IMR-90 (cell line): Measurements from ENCODE around the gene CDHR3. TPM values are rescaled to one million over a fixed set of nuclear protein-coding genes. Genes with fewer than 3 reads are reported as not detected.

Source experiments
- ATAC-seq: fragments of 200-7000 bp; cut with Tn5 transposase; 2 replicates; pipeline ENCODE4 v1.9.1; 2020; ENCODE audit warnings: low read depth, mild to moderate bottlenecking, moderate library complexity
- BruUV-seq: library from RNA; stranded (reverse); fragments of 400-500 nt; replicated peaks from 2 replicates; lab custom pipeline; 2021; lab: Mats Ljungman, UMichigan
- CTCF ChIA-PET: fragments of 300-600 bp; formaldehyde crosslinking; extraction: SDS; loops from one replicate; lab custom pipeline; 2021; ENCODE audit warnings: antibody characterized with exemption; lab: Yijun Ruan, JAX
- POLR2A ChIA-PET: fragments of 300-600 bp; sonication (Branson Sonifier 250); formaldehyde crosslinking; loops from one replicate; lab custom pipeline; 2022; ENCODE audit warnings: antibody characterized with exemption; ENCODE audit not compliant: unreplicated experiment; lab: Charles Lee
- DNase-seq: peaks from one replicate; pipeline ENCODE4 v3.0.0; 2013
- H2AFZ ChIP-seq: replicated peaks from 2 replicates; pipeline ENCODE3; 2013; ENCODE audit warnings: low read length, mild to moderate bottlenecking; ENCODE audit not compliant: poor library complexity
- H2AK5ac ChIP-seq: 2 replicates; pipeline ENCODE4 v1.6.1; 2013; ENCODE audit warnings: low read depth, low read length, inconsistent platforms
- H2AK9ac ChIP-seq: replicated peaks from 2 replicates; pipeline ENCODE3; 2013; ENCODE audit warnings: mild to moderate bottlenecking, low read depth, low read length, moderate library complexity; ENCODE audit not compliant: poor library complexity
- H2BK120ac ChIP-seq: 2 replicates; pipeline ENCODE4 v1.6.1; 2013; ENCODE audit warnings: low read depth, low read length, inconsistent platforms
- H2BK15ac ChIP-seq: 3 replicates; pipeline ENCODE4 v1.6.1; 2013; ENCODE audit warnings: low read depth, low read length, inconsistent platforms
- H2BK20ac ChIP-seq: 2 replicates; pipeline ENCODE4 v1.6.1; 2013; ENCODE audit warnings: low read depth, mild to moderate bottlenecking, inconsistent platforms, low read length, moderate library complexity
- H2BK5ac ChIP-seq: 2 replicates; pipeline ENCODE4 v1.6.1; 2013; ENCODE audit warnings: mild to moderate bottlenecking, low read depth, low read length, inconsistent platforms; ENCODE audit not compliant: poor library complexity, severe bottlenecking
- H3K14ac ChIP-seq: replicated peaks from 2 replicates; pipeline ENCODE4 v1.6.1; 2013; ENCODE audit warnings: low read depth, low read length, inconsistent platforms
- H3K18ac ChIP-seq: 2 replicates; pipeline ENCODE4 v1.6.1; 2013; ENCODE audit warnings: low read depth, low read length, control low read depth
- H3K23ac ChIP-seq: 2 replicates; pipeline ENCODE4 v1.6.1; 2013; ENCODE audit warnings: low read depth, low read length, inconsistent platforms
- H3K27ac ChIP-seq: 2 replicates; pipeline ENCODE4 v1.5.1; 2013; ENCODE audit warnings: mild to moderate bottlenecking, control low read depth, low read length; ENCODE audit not compliant: insufficient read depth
- H3K27me3 ChIP-seq: 2 replicates; pipeline ENCODE4 v1.6.1; 2013; ENCODE audit warnings: low read length; ENCODE audit not compliant: control insufficient read depth, insufficient read depth
- H3K36me3 ChIP-seq: 2 replicates; pipeline ENCODE4 v1.6.1; 2013; ENCODE audit warnings: low read length, mixed read lengths; ENCODE audit not compliant: control insufficient read depth, insufficient read depth
- H3K4ac ChIP-seq: 2 replicates; pipeline ENCODE4 v1.6.1; 2013; ENCODE audit warnings: low read depth, low read length, inconsistent platforms
- H3K4me1 ChIP-seq: 2 replicates; pipeline ENCODE4 v1.6.1; 2013; ENCODE audit warnings: low read length, mixed read lengths; ENCODE audit not compliant: control insufficient read depth, insufficient read depth
- H3K4me2 ChIP-seq: 2 replicates; pipeline ENCODE4 v1.6.1; 2013; ENCODE audit warnings: low read depth, mild to moderate bottlenecking, control low read depth, low read length, moderate library complexity
- H3K4me3 ChIP-seq: 2 replicates; pipeline ENCODE4 v1.5.1; 2013; ENCODE audit warnings: low read depth, mild to moderate bottlenecking, control low read depth, low read length, moderate library complexity; ENCODE audit not compliant: insufficient read depth
- H3K56ac ChIP-seq: 2 replicates; pipeline ENCODE4 v1.6.1; 2013; ENCODE audit warnings: low read length, inconsistent platforms; ENCODE audit not compliant: insufficient read depth; ENCODE audit errors: extremely low read depth
- H3K79me1 ChIP-seq, 2 experiments: 2 replicates each; pipeline ENCODE4 v1.6.1; 2013; ENCODE audit warnings: low read length in 2 of 2, inconsistent platforms in 1 of 2, low read depth in 1 of 2
- H3K9ac ChIP-seq: 2 replicates; pipeline ENCODE4 v1.6.1; 2013; ENCODE audit warnings: low read depth, low read length, control low read depth
- H3K9me1 ChIP-seq: 2 replicates; pipeline ENCODE4 v1.6.1; 2013; ENCODE audit warnings: low read length, inconsistent platforms; ENCODE audit not compliant: insufficient read depth
- H3K9me3 ChIP-seq: 2 replicates; pipeline ENCODE4 v1.6.1; 2013; ENCODE audit warnings: low read length; ENCODE audit not compliant: control insufficient read depth, insufficient read depth
- H4K20me1 ChIP-seq: 2 replicates; pipeline ENCODE4 v1.6.1; 2013; ENCODE audit warnings: low read length, inconsistent platforms; ENCODE audit not compliant: insufficient read depth
- H4K5ac ChIP-seq: 2 replicates; pipeline ENCODE4 v1.6.1; 2013; ENCODE audit warnings: mild to moderate bottlenecking, low read depth, low read length, control low read depth
- H4K8ac ChIP-seq, 2 experiments: 2 replicates each; pipeline ENCODE4 v1.6.1; 2013; ENCODE audit warnings: low read depth in 2 of 2, low read length in 2 of 2, control low read depth in 1 of 2, inconsistent platforms in 1 of 2
- H4K91ac ChIP-seq: 2 replicates; pipeline ENCODE4 v1.6.1; 2013; ENCODE audit warnings: low read depth, low read length, inconsistent platforms; ENCODE audit not compliant: insufficient read depth
- NFE2L2 ChIP-seq: fragments of 150-350 bp; IDR thresholded peaks from 2 replicates; pipeline ENCODE4 v1.6.1; 2016; ENCODE audit warnings: low read depth, mild to moderate bottlenecking, low read length
- SMC3 ChIP-seq: fragments of 150-350 bp; IDR thresholded peaks from 2 replicates; pipeline ENCODE4 v1.6.1; 2016; ENCODE audit warnings: low read depth, mild to moderate bottlenecking, antibody characterized with exemption, low read length, moderate library complexity
- WGBS, 2 experiments: methylation state at CpG; one replicate each; pipeline versions ENCODE4 v1.1.5 to v1.1.7; 2013; ENCODE audit warnings: missing lambda C conversion rate in 2 of 2; ENCODE audit not compliant: insufficient read length in 1 of 2; ENCODE audit errors: extremely low coverage in 2 of 2; 5-methylcytosine and 5-hydroxymethylcytosine counted together
- dilution Hi-C: fragments of 300-500 bp; cut with HindIII; formaldehyde crosslinking; loops from one replicate; pipeline ENCODE4 v1.14.3; 2018; ENCODE audit warnings: low sequenced_read_pairs; ENCODE audit not compliant: unreplicated experiment
- in situ Hi-C: fragments of 300-500 bp; cut with MboI; formaldehyde crosslinking; loops from 3 replicates; pipeline ENCODE4 v1.14.3; 2019; ENCODE audit warnings: low sequenced_read_pairs, inconsistent platforms, mixed read lengths
- intact Hi-C: fragments of 100-400 bp; cut with micrococcal nuclease; formaldehyde crosslinking; loops from 2 replicates; pipeline ENCODE4 v1.10.0; 2022
- polyA plus RNA-seq, 3 experiments: library from polyadenylated mRNA; depleted of rRNA; stranded (reverse); fragments of >200 nt; gene quantifications; 2 replicates each; pipeline ENCODE4 v1.2.3, GENCODE V29; 2012; ENCODE audit warnings: low replicate concordance in 1 of 3
- total RNA-seq: library from RNA; depleted of rRNA; stranded (reverse); fragments of >200 nt; gene quantifications from 2 replicates; pipeline ENCODE4 v1.2.3, GENCODE V29; 2012
- TF ChIP-seq, protein P1 (sequence below): conservative IDR thresholded peaks from 2 replicates; pipeline ENCODE4 v1.5.1; 2012; ENCODE audit warnings: mild to moderate bottlenecking, low read depth, low read length, improper control_type of control experiment

Gene CDHR3
- total and polyA plus RNA-seq, 2 of the 4 experiments (the other 2 are of a cell fraction) = 0.96 to 1.6 TPM

- no peaks in the 10 kb centered on the region for H3K36me3 ChIP-seq
- H4K91ac ChIP-seq = 0 out of 2 replicates have a peak overlapping the region, but pooled peaks have one; percentile 13
- no peak overlapping the region for H3K56ac ChIP-seq
- no peak overlapping the region for H2AK5ac ChIP-seq
- in situ Hi-C loops = no loop called here
- peaks cover 18% of the 10 kb centered on the region for H3K9me1 ChIP-seq
- BruUV-seq = no TSS peak
- peak overlapping the region; percentile 31 for H2AK9ac ChIP-seq
- 0 out of 4 replicates have a peak overlapping the region, but pooled peaks of 1 of the 2 experiments have one; percentile 3 for H4K8ac ChIP-seq
- H3K4me1 ChIP-seq = peaks cover 26% of the 10 kb centered on the region
- H3K4me3 ChIP-seq = no peak overlapping the region
- H4K20me1 ChIP-seq = no peaks in the 10 kb centered on the region
- peak overlapping the region; percentile 17; the same call in 1 of the 2 replicates for H2BK120ac ChIP-seq
- ChIA-PET POLR2A (no interaction called here), CTCF (interaction anchor here (0.6 to 1.1 kb wide), 2 partner anchors 250 to 255 kb away, joined by 3 read pairs; no protein-coding TSS in a partner anchor)
- H4K5ac ChIP-seq = no peak overlapping the region
- dilution Hi-C loops = no loop called here
- no peak overlapping the region for H2BK5ac ChIP-seq
- peak overlapping the region; percentile 18; the same call in 1 of the 2 replicates for H2BK20ac ChIP-seq
- H3K4ac ChIP-seq = no peak overlapping the region
- no peaks in the 10 kb centered on the region for H3K79me1 ChIP-seq
- no peak overlapping the region for H3K4me2 ChIP-seq
- no peak for ATAC-seq
- H3K23ac ChIP-seq = no peak overlapping the region
- no peaks in the 10 kb centered on the region for H3K9me3 ChIP-seq
- 76% methylated on average over 3 of the region's 11 CpGs; no CpG with 5 or more reads in 1 of the 2 experiments for WGBS, 2 experiments
- no peak overlapping the region for H3K9ac ChIP-seq
- DNase-seq = no peak
- peak overlapping the region; percentile 38 for H3K18ac ChIP-seq
- no peak overlapping the region for H2AFZ ChIP-seq
- H3K27ac ChIP-seq = no peak overlapping the region
- no peak overlapping the region for H3K14ac ChIP-seq
- TF ChIP-seq SMC3 (no peak), NFE2L2 (no peak)
- TF ChIP-seq, protein P1, sequence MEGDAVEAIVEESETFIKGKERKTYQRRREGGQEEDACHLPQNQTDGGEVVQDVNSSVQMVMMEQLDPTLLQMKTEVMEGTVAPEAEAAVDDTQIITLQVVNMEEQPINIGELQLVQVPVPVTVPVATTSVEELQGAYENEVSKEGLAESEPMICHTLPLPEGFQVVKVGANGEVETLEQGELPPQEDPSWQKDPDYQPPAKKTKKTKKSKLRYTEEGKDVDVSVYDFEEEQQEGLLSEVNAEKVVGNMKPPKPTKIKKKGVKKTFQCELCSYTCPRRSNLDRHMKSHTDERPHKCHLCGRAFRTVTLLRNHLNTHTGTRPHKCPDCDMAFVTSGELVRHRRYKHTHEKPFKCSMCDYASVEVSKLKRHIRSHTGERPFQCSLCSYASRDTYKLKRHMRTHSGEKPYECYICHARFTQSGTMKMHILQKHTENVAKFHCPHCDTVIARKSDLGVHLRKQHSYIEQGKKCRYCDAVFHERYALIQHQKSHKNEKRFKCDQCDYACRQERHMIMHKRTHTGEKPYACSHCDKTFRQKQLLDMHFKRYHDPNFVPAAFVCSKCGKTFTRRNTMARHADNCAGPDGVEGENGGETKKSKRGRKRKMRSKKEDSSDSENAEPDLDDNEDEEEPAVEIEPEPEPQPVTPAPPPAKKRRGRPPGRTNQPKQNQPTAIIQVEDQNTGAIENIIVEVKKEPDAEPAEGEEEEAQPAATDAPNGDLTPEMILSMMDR = no peak
- H3K27me3 ChIP-seq = no peaks in the 10 kb centered on the region
- no peak overlapping the region for H2BK15ac ChIP-seq
- intact Hi-C loops = no loop called here
These were observed 52.5 kb downstream of the CDHR3 start for GRCh38 chr7:106015381-106016218.
